Esophagus squamous epithelium (tissue), 5 donors: ENCODE results near the gene DKKL1. TPM values are rescaled to one million over a fixed set of nuclear protein-coding genes. Genes with fewer than 3 reads are reported as not detected.

Experiments
- DNase-seq: peaks from one replicate; lab custom pipeline; 2025; lab: John Stamatoyannopoulos, UW
- H3K27ac ChIP-seq, 4 donors: fragments of 200-600 bp; sonication (generic); one replicate each; pipeline ENCODE4 v1.5.1; 2016 to 2019; ENCODE audit warnings: mild to moderate bottlenecking in 1 of 4
- H3K27me3 ChIP-seq, 4 donors: fragments of 200-600 bp; sonication (generic); 1 replicate in 3 of 4; 2 replicates in 1 of 4; pipeline versions ENCODE4 v1.5.1 to v1.6.0; 2017 to 2021; ENCODE audit warnings: antibody characterized with exemption in 1 of 4
- H3K36me3 ChIP-seq, 3 donors: fragments of 200-600 bp; sonication (generic); one replicate each; pipeline ENCODE4 v1.5.1; 2016 to 2019
- H3K4me1 ChIP-seq, 3 donors: fragments of 200-600 bp; sonication (generic); one replicate each; pipeline ENCODE4 v1.5.1; 2017 to 2019
- H3K4me3 ChIP-seq, 4 donors: fragments of 200-600 bp; sonication (generic); 1 replicate in 3 of 4; 2 replicates in 1 of 4; pipeline ENCODE4 v1.5.1; 2016 to 2019; ENCODE audit warnings: mild to moderate bottlenecking in 2 of 4, moderate library complexity in 1 of 4
- H3K9me3 ChIP-seq, 3 donors: fragments of 200-600 bp; sonication (generic); one replicate each; pipeline ENCODE4 v1.5.1; 2016 to 2019
- POLR2A ChIP-seq, 4 donors: fragments of 450-650 bp; IDR thresholded peaks; one replicate each; pipeline ENCODE4 v1.6.1; 2017; ENCODE audit warnings: antibody characterized with exemption in 4 of 4, mild to moderate bottlenecking in 4 of 4, moderate library complexity in 3 of 4
- WGBS, 2 donors: methylation state at CpG; one replicate each; pipeline ENCODE4 v1.1.5; 2018; 5-methylcytosine and 5-hydroxymethylcytosine counted together
- intact Hi-C: fragments of 100-400 bp; cut with DNase I; formaldehyde crosslinking; loops from one replicate; pipeline ENCODE4 v1.15.0; 2022
- total RNA-seq, 4 donors: library from RNA; depleted of rRNA; stranded (reverse); fragments of >200 nt; gene quantifications; one replicate each; pipeline ENCODE4 v1.1.0, GENCODE V29; 2016
- TF ChIP-seq, protein P1 (sequence below), 6 experiments: fragments of 450-650 bp in 4 of 6; fragments of 200-600 bp in 2 of 6; sonication (generic) in 2 of 6; IDR thresholded peaks; one replicate each; pipeline ENCODE4 v1.5.1; 2016 to 2019; ENCODE audit warnings: antibody characterized with exemption in 6 of 6, mild to moderate bottlenecking in 4 of 6, moderate library complexity in 4 of 6
- donor health status: DM: yes; HTN: yes; CAD: no.

DKKL1 gene
- total RNA-seq, 4 donors from 2014 or later, result not detected

DNA sequence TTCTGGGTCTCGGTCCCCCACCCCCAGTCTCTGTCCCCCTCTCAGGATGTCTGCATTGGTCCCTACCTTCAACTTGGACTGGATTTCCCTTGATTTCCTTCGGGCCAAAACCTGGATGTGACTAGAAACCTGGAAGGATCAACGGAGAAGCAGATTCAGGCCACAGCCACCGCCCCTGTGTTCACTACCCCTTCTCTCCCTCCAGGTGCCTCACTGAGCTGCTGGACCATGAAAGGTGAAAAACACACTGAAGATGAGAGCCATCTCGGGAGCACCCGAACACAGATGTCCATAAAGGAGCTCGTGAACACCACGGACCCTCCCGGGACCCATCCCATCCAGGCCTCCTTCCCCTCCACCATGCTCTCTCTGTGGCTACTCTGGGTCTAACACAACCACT is 6.5 kb upstream of the DKKL1 start:
- H3K27ac ChIP-seq, result peak overlapping the region in 2 of 4 donors; percentile 42 to 62
- peaks cover 0 to 61% (median 0%) of the 10 kb centered on the region in 3 donors for H3K36me3 ChIP-seq

DNA sequence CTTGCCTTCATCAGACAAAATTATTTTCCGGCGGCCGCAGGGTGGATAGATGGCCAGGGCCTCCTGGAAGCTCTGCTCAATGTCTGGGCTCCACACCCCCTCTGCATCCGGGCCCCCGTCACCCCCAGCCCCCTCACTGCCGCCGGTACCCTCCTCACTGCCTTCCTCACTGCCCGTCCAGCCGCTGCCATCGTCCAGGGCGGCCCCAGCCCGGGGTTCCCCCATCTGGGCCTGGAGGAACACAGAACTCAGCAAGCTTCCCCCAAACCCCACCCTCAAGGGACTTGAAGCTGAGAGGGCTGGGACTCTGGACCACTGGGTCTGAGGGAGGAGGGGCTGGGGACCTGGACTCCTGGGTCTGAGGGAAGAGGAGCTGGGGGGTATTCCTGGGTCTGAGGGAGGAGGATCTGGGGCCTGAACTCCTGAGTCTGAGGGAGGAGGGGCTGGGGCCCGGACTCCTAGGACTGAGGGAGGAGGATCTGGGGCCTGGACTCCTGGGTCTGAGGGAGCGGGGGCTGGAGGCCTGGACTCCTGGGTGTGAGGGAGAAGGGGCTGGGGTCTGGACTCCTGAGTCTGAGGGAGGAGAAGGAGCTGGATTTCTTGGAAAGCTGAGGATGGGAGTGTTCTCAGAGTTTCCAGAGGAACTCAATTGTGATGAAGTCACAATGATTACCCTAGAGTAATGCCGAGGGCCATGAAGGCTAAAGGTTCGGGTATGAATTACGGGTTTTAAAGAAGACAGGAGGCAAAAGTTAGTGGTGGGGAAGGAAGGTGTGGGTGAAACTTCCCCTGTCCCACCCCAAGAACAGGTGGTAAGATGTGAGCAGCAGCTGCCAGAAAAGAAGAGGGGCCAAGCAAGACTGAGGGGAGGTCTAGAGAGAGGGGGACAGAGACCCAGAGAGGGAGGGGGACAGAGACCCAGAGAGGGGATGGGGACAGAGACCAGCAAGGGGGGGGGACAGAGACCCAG is 3.5 kb upstream of the DKKL1 start:
- 64 to 77% methylated on average over 8 to 15 of the region's 17 CpGs for WGBS, 2 donors
- TF ChIP-seq, protein P1, sequence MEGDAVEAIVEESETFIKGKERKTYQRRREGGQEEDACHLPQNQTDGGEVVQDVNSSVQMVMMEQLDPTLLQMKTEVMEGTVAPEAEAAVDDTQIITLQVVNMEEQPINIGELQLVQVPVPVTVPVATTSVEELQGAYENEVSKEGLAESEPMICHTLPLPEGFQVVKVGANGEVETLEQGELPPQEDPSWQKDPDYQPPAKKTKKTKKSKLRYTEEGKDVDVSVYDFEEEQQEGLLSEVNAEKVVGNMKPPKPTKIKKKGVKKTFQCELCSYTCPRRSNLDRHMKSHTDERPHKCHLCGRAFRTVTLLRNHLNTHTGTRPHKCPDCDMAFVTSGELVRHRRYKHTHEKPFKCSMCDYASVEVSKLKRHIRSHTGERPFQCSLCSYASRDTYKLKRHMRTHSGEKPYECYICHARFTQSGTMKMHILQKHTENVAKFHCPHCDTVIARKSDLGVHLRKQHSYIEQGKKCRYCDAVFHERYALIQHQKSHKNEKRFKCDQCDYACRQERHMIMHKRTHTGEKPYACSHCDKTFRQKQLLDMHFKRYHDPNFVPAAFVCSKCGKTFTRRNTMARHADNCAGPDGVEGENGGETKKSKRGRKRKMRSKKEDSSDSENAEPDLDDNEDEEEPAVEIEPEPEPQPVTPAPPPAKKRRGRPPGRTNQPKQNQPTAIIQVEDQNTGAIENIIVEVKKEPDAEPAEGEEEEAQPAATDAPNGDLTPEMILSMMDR (IDR thresholded peaks at IDR 0.05), result no peak
- no peak for TF ChIP-seq POLR2A (IDR thresholded peaks at IDR 0.05)
- intact Hi-C loops, result no loop called here
- H3K9me3 ChIP-seq, result no peaks in the 10 kb centered on the region
- peaks cover 0 to 34% (median 0%) of the 10 kb centered on the region in 3 donors for H3K36me3 ChIP-seq
- peaks cover 0 to 26% (median 0%) of the 10 kb centered on the region in 4 donors for H3K27me3 ChIP-seq
- no peak overlapping the region for H3K4me3 ChIP-seq
- no peak for DNase-seq
- H3K4me1 ChIP-seq, result peaks cover 10 to 70% (median 21%) of the 10 kb centered on the region in 3 donors
- peak overlapping the region in 3 of 4 donors; percentile 93 to 94 (median 94) for H3K27ac ChIP-seq

More for the DNA sequence above, 6.5 kb upstream of the DKKL1 start:
- H3K27me3 ChIP-seq, result peaks cover 0 to 12% (median 0%) of the 10 kb centered on the region in 4 donors
- no peak overlapping the region for H3K4me3 ChIP-seq
- H3K4me1 ChIP-seq, result peaks cover 6 to 51% (median 6%) of the 10 kb centered on the region in 3 donors
- intact Hi-C loops, result no loop called here
- no peak for TF ChIP-seq POLR2A (IDR thresholded peaks at IDR 0.05)
- TF ChIP-seq, protein P1 (IDR thresholded peaks at IDR 0.05), result no peak
- no peaks in the 10 kb centered on the region for H3K9me3 ChIP-seq
- DNase-seq, result no peak
- 85 to 91% methylated on average over 5 of the region's 9 CpGs for WGBS, 2 donors

DNA sequence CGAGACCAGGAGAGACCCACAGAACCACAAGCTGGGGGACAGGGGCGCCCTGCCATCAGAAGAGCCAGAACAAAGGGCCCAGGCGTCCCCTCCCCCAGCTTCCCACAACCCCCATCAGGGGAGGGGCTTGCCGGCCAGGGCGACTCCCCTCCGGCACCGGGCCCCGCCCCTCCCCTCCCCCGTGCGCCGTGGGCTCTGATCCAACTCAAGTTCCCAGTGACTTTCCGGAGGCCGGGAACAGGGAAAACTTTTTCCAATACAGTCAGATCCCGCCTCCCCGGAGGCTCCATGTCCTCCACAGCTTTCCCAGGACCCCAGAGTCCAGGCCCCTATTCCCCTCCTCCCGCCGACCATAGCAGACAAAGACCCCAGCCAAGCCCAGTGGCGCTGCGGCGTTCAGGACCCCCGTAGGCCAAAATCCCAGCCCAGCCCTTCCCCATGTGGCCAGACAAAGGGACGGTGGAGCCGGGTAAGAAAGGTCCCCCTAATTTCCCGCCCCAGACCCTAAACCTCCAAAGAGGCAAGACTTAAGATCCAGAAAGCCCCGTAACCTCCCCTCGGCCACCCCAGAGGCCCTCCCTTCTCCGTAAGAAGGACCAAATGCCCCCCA is 2.1 kb upstream of the DKKL1 start:
- TF ChIP-seq, protein P1 (IDR thresholded peaks at IDR 0.05), result no peak
- TF ChIP-seq POLR2A (IDR thresholded peaks at IDR 0.05), result peak in 1 of 4 donors; percentile 38
- Histone ChIP-seq H3K4me1 (peaks cover 10 to 56% (median 15%) of the 10 kb centered on the region in 3 donors), H3K4me3 (peak overlapping the region; percentile 37 to 81 (median 70)), H3K27me3 (peaks cover 0 to 26% (median 0%) of the 10 kb centered on the region in 4 donors), H3K9me3 (no peaks in the 10 kb centered on the region), H3K36me3 (peaks cover 0 to 28% (median 0%) of the 10 kb centered on the region in 3 donors), H3K27ac (peak overlapping the region; percentile 72 to 94 (median 94))
- no peak for DNase-seq
- intact Hi-C loops, result no loop called here
- 7 to 26% methylated on average over 3 to 6 of the region's 27 CpGs for WGBS, 2 donors

DNA sequence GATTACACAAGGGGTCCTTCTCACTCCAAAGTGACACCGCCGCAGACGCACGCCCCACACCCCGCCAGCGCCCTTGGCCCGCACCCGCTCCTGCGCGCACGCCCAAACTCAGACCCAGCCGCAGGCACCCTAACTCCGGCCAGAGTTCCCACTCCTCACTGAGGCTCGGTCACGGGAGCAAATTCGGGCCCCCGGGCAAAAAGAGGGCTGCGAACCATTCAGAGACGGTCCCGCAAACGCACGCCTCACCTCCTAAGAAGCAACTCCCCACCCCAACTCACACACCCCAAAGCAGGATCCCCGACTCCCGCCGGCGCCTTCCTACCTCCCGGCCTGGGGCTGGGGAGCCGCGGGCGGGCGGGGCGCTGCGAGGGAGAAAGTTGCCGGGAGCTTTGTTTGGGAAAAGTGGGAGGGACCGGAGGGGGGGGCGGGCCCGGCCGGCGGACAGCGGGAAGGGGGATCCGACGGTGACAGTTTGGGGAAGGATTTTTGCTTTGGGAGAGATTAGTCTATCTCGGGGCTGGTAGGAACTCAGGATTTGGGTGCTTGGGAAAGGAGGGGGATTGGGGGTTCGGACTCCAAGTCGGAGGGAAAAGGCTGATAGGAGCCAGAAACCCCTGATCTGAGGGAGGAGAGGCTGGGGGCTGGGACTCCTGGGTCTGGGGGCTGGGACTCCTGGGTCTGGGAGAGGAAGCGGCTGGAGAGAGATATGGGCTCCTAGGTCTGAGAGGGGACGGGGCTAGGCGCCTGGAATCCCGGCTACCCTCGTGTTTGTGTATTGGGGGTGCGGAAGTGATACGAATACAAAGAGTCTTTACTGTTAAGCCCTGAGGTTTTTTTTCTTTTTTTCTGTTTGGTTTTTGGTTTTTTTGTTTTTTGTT is 1.4 kb upstream of the DKKL1 start, which contains the start of gene TEAD2:
TSS of gene TEAD2 (minus strand) at position 369 of the 881 bp plus-strand sequence. CDS start 2,341 bp downstream, outside the sequence.
- Histone ChIP-seq H3K4me1 (peaks cover 10 to 48% (median 15%) of the 10 kb centered on the region in 3 donors), H3K9me3 (no peaks in the 10 kb centered on the region), H3K27ac (peak within 1 kb of the TSS; percentile 72 to 94 (median 94)), H3K27me3 (peaks cover 0 to 26% (median 0%) of the 10 kb centered on the region in 4 donors), H3K4me3 (peak within 1 kb of the TSS; percentile 37 to 81 (median 70)), H3K36me3 (peaks cover 0 to 22% (median 0%) of the 10 kb centered on the region in 3 donors)
- no peak for DNase-seq
- WGBS, 2 donors, result 1 to 2% methylated on average over 14 to 18 of the region's 52 CpGs
- peak in 1 of 4 donors; percentile 37 for TF ChIP-seq POLR2A (IDR thresholded peaks at IDR 0.05)
- TF ChIP-seq, protein P1 (IDR thresholded peaks at IDR 0.05), result no peak
- intact Hi-C loops, result no loop called here
